Diencephalon (tissue), 1 donor: ENCODE results near the gene TALDO1. TPM values are rescaled to one million over a fixed set of nuclear protein-coding genes. Genes with fewer than 3 reads are reported as not detected.

Experiments
- small RNA-seq: library from RNA; depleted of rRNA; stranded (forward); fragments of <200 nt; gene quantifications from one replicate; pipeline ENCODE3, GENCODE V24; 2014
- total RNA-seq: library from RNA; depleted of rRNA; stranded (reverse); fragments of >200 nt; gene quantifications from one replicate; pipeline ENCODE4 v1.2.3, GENCODE V29; 2014

Gene TALDO1
- 76.1 TPM for total RNA-seq

GRCh38 chr11:747158-748006 lies at the start of gene TALDO1:
Gene TALDO1 (plus strand): TSS chr11:747464. CDS start chr11:747482, 18 bp downstream.

GRCh38 chr11:705646-706438 lies 41.4 kb upstream of the TALDO1 start, which contains the start of gene EPS8L2:
Gene EPS8L2 (plus strand): TSS chr11:706231. CDS start chr11:709408, 3,177 bp downstream.

GRCh38 chr11:777288-778255 lies 30.3 kb downstream of the TALDO1 start, which contains the start of gene GATD1:
Gene GATD1 (minus strand): TSS chr11:777487. CDS start chr11:777462, 25 bp downstream.

GRCh38 chr11:789943-790342 lies 42.7 kb downstream of the TALDO1 start, which contains the start of gene CEND1:
Gene CEND1 (minus strand): TSS chr11:790090. CDS start chr11:788576, 1,514 bp downstream.

GRCh38 chr11:798093-798713 lies 50.9 kb downstream of the TALDO1 start, which contains the start of gene SLC25A22:
Gene SLC25A22 (minus strand): TSS chr11:798281. CDS start chr11:795006, 3,275 bp downstream.

GRCh38 chr11:809287-810039 lies 62.2 kb downstream of the TALDO1 start, which contains the start of gene RPLP2:
Gene RPLP2 (plus strand): TSS chr11:809967. CDS start chr11:810235, 268 bp downstream.

Small RNAs within 50 kb of the gene (small RNA-seq; reads per million reads assigned to genes)
- gene SNORA52 = not detected

Other genes starting within 250 kb of the TALDO1 start
- 45.7 TPM for gene RNH1, start 240.2 kb upstream of the TALDO1 start, total RNA-seq
- gene HRAS, start 211.9 kb upstream of the TALDO1 start, total RNA-seq = 71.5 TPM
- 3.5 TPM for gene LRRC56, start 209.9 kb upstream of the TALDO1 start, total RNA-seq
- gene LMNTD2, start 186.7 kb upstream of the TALDO1 start, total RNA-seq = 0.23 TPM
- 12.2 TPM for gene RASSF7, start 186.5 kb upstream of the TALDO1 start, total RNA-seq
- 24.0 TPM for gene PHRF1, start 171.0 kb upstream of the TALDO1 start, total RNA-seq
- 3.9 TPM for gene IRF7, start 131.5 kb upstream of the TALDO1 start, total RNA-seq
- 0.23 TPM for gene CDHR5, start 122.5 kb upstream of the TALDO1 start, total RNA-seq
- not detected for gene SCT, start 120.3 kb upstream of the TALDO1 start, total RNA-seq
- gene DRD4, start 110.2 kb upstream of the TALDO1 start, total RNA-seq = not detected
- 76.6 TPM for gene DEAF1, start 52.2 kb upstream of the TALDO1 start, total RNA-seq
- gene TMEM80, start 51.6 kb upstream of the TALDO1 start, total RNA-seq = 12.0 TPM
- gene EPS8L2, start 41.2 kb upstream of the TALDO1 start, total RNA-seq = 4.2 TPM
- 40.8 TPM for gene GATD1, start 30.0 kb downstream of the TALDO1 start, total RNA-seq
- gene CEND1, start 42.6 kb downstream of the TALDO1 start, total RNA-seq = 19.4 TPM
- gene SLC25A22, start 50.8 kb downstream of the TALDO1 start, total RNA-seq = 24.7 TPM
- gene PIDD1, start 57.8 kb downstream of the TALDO1 start, total RNA-seq = 5.5 TPM
- gene RPLP2, start 62.5 kb downstream of the TALDO1 start, total RNA-seq = 265 TPM
- 6.5 TPM for gene PNPLA2, start 71.5 kb downstream of the TALDO1 start, total RNA-seq
- 2.8 TPM for gene CRACR2B, start 80.5 kb downstream of the TALDO1 start, total RNA-seq
- 37.6 TPM for gene CD151, start 85.5 kb downstream of the TALDO1 start, total RNA-seq
- gene POLR2L, start 95.1 kb downstream of the TALDO1 start, total RNA-seq = 45.2 TPM
- 28.6 TPM for gene TSPAN4, start 95.4 kb downstream of the TALDO1 start, total RNA-seq
- gene CHID1, start 163.3 kb downstream of the TALDO1 start, total RNA-seq = 37.4 TPM
- gene AP2A2, start 178.4 kb downstream of the TALDO1 start, total RNA-seq = 67.4 TPM